GM18909 (cell line): ENCODE results near the gene SMIM44.
"Not testable (repeated sequence)": the region's sequence is repeated elsewhere in the genome, so short reads cannot be mapped to it uniquely, and the experiment has no call there.

Source experiments
- ATAC-seq: cut with Tn5 transposase; IDR thresholded peaks from one replicate; pipeline ENCODE4 v1.9.1; 2021; ENCODE audit warnings: mild to moderate bottlenecking; ENCODE audit not compliant: unreplicated experiment, poor library complexity

Gene SMIM44

DNA sequence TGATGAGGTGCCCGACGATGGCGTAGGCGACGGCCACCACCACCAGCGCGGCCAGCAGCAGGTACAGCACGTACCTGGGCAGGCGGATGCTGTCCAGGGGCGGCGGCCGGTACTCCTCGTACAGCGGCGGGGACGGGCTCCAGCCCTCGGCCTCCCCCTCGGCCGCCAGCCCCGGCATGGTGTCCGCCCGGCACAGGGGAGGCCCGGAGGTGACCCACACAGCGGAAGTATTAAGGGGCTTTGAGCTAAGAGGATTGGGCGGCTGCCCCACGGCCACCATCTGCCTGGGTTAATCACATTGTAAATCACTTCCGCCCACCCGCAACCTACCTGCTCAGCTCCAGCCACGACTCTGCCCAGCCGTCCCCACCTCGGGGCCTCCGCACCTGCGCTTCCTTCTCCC is at the start of gene SMIM44:
Gene SMIM44 (minus strand): TSS at position 216 of the 403 bp plus-strand sequence. CDS start 38 bp downstream, at position 178.
- no peak for ATAC-seq

DNA sequence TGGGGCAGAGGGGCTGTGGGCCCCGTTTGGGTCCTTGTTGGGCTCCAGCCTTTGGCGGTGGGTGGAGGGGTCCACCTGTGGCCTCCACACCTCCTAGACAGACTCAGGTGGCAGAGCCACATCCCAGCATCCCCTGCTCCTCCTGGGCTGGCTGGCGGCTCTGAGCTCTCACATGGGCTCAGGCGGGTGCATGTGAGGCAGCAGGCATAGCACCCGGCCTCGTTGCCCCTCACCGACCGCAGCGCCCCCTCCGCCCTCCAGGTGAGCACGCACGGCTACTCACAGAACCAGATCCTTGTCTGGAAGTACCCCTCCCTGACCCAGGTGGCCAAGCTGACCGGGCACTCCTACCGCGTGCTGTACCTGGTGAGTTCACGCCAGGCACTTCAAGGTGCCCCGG is 49.8 kb upstream of the SMIM44 start:
- no peak for ATAC-seq

GRCh38 chr19:3532154-3532786 is 49.0 kb upstream of the SMIM44 start:
- no peak for ATAC-seq

DNA sequence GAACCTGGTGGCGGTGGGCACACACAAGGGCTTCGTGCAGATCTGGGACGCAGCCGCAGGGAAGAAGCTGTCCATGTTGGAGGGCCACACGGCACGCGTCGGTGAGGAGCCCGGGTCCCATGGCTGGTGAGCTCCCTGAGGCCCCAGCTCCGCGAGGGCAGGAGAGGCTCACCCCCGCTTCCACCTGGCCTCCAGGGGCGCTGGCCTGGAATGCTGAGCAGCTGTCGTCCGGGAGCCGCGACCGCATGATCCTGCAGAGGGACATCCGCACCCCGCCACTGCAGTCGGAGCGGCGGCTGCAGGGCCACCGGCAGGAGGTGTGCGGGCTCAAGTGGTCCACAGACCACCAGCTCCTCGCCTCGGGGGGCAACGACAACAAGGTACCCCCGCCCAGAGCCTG is 48.5 kb upstream of the SMIM44 start:
- no peak for ATAC-seq

GRCh38 chr19:3530389-3530788 is 47.1 kb upstream of the SMIM44 start:
- ATAC-seq = no peak

GRCh38 chr19:3529299-3529698 is 46.1 kb upstream of the SMIM44 start:
- not testable (repeated sequence) for ATAC-seq

- ATAC-seq = no peak
Measured at GRCh38 chr19:3528539-3529211, 45.4 kb upstream of the SMIM44 start.

DNA sequence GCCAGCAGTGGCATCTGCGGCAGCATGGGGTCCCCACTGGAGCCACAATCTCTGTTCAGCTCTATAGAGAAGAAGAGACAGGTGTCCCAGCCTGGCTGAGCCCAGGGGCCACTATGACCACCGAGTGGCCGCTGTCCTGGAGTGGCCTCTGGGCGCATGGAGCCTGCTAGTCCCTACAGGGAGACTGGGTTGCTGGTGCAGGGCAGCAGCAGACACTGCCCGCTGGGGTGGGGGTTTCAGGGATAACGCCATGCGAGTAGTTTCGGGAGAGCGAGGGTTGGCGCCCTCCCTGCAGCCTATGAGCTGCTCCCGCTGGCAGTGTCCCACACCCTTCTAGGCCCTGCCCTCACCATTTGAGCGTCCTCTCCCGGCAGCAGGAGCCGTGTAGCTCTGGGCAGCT is 44.8 kb upstream of the SMIM44 start:
- no peak for ATAC-seq

DNA sequence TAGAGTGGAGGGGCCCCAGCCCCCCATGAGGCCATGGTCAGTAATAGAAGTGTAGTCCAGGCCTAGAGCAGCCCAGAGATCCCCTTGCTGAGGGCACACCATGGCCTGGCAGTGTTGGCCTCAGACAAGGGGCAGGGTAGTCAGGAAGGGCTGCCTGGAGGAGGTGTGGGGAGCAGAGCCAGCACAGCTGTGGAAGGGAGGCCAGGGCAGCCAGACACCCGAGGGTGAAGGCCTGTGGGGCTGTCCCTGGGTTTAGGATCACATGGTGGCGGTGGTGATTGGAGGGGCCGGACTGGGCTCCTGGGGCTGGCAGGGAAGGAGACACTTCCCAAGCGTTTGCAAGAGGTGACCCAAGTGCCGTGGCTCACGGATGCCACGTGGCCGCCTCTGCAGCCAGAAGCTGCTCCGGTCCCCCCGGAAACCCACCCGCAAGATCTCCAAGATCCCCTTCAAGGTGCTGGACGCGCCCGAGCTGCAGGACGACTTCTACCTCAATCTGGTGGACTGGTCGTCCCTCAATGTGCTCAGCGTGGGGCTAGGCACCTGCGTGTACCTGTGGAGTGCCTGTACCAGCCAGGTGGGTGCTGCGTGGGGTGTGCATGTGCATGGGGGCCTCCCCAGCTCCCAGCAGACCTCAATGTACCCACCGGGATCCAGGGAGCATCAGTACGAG is 44.1 kb upstream of the SMIM44 start:
- no peak for ATAC-seq

- no peak for ATAC-seq
Measured at GRCh38 chr19:3526507-3527237, 43.4 kb upstream of the SMIM44 start.

DNA sequence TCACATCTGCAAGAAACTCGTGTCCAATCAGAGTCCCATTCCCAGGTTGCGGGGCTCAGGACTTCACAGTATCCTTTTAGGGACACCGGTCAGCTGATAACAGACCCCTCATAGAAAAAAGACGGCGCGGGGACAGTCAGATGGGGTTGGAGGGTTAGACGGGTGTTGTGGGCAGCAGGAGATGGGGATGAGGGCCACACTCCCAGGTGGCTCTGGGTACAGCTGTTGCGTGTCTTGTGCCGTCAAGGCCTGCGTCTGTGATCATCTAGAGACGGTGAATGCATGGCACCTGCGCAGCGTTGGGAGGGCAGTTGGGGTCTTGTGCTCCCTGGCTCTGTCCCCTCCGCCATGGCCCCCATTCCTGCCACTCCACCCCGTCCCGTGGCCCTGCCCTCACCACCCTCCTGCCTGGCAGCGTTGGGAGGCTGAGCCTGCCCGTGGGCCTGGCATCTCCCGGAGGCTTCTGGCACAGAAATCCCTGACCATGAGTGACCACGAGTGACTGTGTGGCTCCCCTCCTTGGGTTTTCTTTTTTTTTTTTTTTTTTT is 41.7 kb upstream of the SMIM44 start:
- ATAC-seq = no peak

GRCh38 chr19:3524078-3524842 is 41.0 kb upstream of the SMIM44 start:
- ATAC-seq = no peak

- ATAC-seq = no peak
Measured at GRCh38 chr19:3523361-3524077, 40.3 kb upstream of the SMIM44 start.

DNA sequence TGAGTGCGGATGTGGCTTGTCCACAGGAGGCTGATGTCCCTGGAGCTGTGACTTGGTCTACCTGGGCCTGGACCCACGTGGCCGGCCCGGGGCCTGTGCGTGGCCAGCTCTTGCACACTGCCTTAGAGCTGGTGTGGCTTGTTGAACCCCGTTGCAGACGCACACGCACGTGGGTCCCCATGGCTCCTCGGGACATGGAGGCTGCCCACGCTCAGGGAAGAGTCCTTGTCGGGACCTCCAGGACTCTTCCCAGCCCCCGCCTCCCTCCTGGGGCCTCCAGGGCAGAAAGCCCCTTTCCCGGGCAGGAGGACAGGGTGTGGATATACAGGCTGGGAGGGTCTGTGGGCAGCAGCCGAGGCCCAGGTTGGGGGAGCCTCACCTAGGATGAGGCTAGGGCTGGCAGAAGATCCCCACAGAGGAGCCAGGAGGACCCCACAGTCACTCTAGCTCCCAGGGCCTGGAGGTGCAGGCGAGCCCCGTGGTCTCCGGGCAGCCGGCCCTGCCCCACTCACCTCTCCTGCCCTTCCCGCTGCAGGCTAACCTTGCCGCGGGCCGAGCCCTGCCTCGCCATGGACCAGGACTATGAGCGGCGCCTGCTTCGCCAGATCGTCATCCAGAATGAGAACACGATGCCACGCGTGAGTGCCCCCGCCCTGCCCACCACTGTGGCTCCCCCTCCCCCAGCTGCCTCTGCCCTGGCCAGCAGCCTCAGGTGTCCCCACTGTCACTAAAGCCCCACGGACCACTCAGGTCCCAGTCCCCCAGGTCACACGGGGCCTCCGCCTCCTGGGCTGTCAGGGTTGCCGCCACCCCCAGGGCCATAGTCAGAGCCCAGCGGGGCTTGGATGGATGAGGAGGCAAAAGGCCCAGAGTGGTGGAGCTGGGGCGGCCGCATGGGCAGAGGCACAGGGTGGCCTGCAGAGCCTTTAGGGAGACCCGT is 39.5 kb upstream of the SMIM44 start:
- no peak for ATAC-seq

- ATAC-seq = no peak
Measured at GRCh38 chr19:3521104-3521445, 37.8 kb upstream of the SMIM44 start.

- no peak for ATAC-seq
Measured at GRCh38 chr19:3520166-3521103, 37.2 kb upstream of the SMIM44 start.

GRCh38 chr19:3519126-3519525 is 35.9 kb upstream of the SMIM44 start:
- ATAC-seq = no peak
